ENCODE data around the gene ANO7.
"Not testable (repeated sequence)": the region's sequence is repeated elsewhere in the genome, so short reads cannot be mapped to it uniquely, and the experiment has no call there.

The ANO7 gene

DNA sequence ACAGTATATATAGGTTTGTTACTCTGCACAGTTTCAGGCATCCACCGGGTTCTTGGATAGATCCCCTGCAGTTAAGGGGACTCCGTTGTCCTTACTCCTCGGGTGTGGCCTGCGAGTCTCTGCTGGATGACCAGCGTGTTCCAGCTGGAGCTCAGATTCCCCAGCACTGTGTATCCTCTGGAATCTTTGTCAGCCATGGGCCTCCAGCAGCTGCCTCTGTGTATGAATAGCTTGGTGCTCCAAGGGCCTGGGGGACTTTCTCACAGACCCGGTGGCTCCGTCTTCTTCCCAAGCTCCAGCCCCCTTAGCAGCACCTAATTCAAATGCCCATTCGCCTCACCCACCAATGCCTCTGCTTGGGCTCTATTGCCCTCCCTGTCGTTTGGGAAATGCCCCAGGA lies 6.3 kb downstream of the ANO7 start:
- no peak for DNase-seq

DNA sequence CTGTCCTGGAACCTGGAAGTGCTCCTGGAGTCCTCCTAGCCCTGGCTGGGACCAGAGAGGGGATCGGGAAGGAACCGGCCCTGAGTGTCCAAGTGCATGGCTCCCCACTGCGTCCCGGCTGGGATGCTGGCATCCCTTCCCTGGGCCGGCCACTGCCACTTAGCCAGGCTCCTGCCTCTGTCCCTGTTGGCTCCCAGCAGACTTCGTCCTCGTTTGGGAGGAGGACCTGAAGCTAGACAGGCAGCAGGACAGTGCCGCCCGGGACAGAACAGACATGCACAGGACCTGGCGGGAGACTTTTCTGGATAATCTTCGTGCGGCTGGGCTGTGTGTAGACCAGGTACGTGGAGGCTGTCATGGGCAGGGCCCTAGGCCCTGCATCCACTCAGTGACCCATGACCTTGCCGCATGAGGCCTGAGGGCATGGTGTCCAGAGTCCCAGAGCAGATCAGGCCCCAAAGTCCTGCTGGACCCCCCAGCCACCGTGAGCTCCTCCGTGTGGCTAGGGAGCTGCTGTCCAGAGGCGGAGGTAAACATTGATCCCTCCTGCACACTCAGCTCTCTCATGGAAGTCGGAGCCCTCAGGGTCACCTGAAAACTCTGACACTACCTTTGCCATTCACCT lies 7.1 kb downstream of the ANO7 start:
- DNase-seq: no peak

GRCh38 chr2:241197246-241197645 lies 8.8 kb downstream of the ANO7 start:
- not testable (repeated sequence) for DNase-seq

DNA sequence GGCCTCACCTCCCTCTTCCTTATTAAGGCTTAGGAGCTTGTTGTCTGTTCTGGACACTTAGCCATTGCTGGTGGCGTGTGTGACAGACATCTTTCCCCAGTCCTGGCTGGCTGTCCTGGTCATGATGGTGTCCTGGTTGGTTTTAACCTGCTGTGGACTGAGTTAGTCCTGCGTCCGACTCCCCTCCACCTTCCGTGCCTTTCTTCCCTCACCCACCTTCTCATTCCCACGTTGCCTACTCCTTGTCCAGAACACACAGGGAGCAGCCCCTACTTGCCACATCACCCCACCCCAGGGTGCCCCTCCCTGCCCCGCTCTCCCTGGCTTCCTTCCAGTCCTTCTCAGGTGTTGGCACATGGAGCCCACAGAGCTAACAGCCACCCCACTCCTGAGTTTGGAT lies 9.5 kb downstream of the ANO7 start:
- DNase-seq: no peak

GRCh38 chr2:241198381-241199279 lies 10.2 kb downstream of the ANO7 start:
- no peak for DNase-seq

DNA sequence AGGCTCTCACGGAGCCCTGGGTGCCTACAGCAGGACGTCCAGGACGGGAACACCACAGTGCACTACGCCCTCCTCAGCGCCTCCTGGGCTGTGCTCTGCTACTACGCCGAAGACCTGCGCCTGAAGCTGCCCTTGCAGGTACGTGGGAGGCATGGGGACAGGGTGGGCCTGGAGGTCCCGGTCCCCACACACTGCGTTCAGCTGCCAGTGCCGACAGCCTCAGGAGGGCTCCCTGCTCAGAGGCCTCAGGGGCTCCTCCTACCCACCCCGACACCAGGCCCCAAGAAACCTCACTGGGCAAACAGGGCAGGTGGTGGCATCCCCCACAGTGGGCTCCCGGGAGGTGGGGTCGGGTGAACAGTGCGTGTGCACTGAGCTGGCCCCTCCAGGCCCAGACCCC lies 10.8 kb downstream of the ANO7 start:
- no peak for DNase-seq

DNA sequence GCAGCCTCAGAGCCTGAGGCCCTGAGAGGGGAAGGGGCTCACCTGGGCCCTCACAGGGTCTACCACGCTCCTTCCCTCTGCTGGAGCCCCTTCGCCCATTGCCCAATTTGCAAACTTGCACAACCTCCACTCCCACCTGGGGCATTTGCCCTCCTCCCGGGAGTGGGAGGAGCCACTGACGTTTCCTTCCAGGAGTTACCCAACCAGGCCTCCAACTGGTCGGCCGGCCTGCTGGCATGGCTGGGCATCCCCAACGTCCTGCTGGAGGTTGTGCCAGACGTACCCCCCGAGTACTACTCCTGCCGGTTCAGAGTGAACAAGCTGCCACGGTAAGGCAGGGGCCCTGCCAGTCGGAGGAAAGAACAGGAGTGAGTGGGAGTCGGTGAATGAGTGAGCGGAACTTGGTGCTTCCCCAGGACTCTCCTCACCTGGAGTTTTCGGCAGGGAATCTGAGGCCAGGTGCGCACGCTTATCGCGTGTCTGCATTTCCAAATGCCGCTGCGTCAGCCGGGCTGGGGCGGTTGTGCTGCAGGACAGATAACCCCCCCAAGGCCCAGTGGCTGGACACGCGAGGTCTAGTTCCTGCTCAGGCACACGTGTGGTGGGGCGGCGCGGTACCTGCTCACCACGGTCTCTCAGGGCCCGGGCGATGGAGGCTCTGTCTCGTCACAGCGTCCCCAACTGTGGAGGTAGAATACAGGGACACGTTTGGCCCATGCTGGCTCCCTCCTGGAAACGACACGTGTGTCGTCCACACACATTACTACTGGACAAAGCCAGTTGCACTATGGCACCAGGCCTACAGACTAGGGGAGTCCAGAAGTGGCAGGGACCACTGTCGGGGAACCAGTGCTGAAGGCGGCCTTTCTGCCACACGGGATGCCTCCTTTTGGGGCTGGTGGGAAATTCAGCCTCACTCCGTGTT lies 11.7 kb downstream of the ANO7 start:
- no peak for DNase-seq

DNA sequence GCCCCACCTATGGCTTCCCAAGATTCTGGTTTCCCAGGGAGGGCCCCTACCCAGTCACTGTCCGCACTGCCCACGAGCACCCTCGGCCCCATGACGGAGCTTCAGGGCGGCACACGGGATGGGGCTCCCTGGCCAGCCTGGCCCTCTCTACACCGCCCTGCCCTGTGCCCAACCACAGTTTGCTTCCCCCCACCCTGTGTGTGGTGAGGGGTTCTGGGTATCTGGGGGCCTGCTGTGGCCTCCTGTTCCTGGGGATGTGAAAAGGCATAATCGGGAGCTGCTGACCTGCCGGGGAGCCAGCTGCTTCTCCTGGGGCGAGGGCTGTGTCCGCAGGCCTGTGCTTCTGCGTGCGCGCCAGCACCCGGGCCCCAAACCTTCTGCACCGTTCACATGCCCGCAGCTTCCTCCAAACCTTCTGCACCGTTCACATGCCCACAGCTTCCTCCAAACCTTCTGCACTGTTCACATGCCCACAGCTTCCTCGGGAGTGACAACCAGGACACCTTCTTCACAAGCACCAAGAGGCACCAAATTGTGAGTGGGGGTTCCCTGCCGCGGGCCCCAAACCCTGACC lies 12.4 kb downstream of the ANO7 start:
- DNase-seq: no peak

DNA sequence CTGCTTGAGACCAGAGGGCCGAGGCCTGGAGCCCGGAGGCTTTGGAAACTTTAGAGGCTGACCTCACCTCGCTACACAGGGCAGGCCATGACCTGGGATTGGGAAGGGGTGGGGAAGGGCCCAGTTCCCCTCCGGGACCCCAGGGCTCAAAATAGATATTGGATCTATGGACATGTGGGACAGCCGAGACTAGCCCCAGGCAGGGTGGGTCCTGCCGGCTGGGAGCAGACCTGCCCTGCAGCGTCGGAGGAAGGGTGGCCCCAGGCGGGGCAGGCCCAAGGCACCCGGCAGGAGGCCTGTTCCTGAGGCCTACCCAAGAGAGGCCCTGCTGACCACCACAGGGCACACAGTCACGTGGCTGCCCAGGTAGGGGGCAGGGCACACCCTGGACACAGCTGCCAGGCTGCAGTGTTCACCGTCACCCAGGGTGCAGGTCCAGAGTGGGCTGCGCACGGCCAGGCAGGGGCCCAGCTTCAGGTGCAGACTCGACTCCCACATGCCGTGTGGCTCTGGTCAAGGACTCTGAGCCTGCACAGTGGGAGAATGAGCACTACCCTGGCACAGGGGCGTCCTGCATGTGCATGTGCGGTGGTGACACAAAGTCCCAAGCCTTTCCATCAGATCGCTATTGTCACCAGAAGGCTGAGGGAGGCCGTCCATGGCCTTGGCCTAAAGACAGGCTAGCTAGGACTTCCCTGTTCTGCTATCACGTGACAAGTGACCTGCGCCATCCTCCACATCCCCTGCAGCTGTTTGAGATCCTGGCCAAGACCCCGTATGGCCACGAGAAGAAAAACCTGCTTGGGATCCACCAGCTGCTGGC lies 13.2 kb downstream of the ANO7 start:
- DNase-seq: no peak

DNA sequence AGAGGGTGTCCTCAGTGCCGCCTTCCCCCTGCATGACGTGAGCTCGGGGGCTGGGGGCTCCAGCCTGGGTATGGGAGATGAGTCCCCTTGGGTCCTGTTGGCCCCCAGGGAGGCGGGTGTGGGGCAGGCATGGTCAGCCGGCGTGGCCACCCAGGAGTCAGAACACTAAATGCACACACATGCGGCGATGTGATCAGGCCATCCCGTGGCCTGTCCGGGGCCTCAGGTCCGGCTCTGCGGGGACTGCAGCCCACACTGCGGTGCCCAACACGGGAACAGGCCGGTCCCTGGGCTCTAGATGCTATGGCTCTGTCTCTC lies 13.8 kb downstream of the ANO7 start:
- DNase-seq: no peak

- no peak for DNase-seq
These were observed 14.2 kb downstream of the ANO7 start for GRCh38 chr2:241202681-241203080.

GRCh38 chr2:241203218-241204009 lies 14.9 kb downstream of the ANO7 start:
- no peak for DNase-seq

- DNase-seq: no peak
These were observed 15.5 kb downstream of the ANO7 start for GRCh38 chr2:241204010-241204384.

GRCh38 chr2:241204490-241204889 lies 16.0 kb downstream of the ANO7 start:
- DNase-seq: no peak

- DNase-seq: no peak
These were observed 16.6 kb downstream of the ANO7 start for GRCh38 chr2:241205086-241205485.

GRCh38 chr2:241207151-241207550 lies 18.7 kb downstream of the ANO7 start:
- no peak for DNase-seq

- no peak for DNase-seq
These were observed 19.2 kb downstream of the ANO7 start for GRCh38 chr2:241207641-241208040.

- DNase-seq: no peak
These were observed 19.6 kb downstream of the ANO7 start for GRCh38 chr2:241208058-241208457.

DNA sequence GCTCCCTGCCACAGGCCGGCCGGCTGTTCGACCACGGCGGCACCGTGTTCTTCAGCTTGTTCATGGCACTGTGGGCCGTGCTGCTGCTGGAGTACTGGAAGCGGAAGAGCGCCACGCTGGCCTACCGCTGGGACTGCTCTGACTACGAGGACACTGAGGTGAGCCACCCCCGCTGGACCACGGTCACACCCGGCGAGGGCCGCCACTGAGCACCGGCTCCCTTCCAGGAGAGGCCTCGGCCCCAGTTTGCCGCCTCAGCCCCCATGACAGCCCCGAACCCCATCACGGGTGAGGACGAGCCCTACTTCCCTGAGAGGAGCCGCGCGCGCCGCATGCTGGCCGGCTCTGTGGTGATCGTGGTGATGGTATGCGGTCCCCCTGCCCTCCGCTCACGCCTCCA lies 20.8 kb downstream of the ANO7 start:
- DNase-seq: no peak

DNA sequence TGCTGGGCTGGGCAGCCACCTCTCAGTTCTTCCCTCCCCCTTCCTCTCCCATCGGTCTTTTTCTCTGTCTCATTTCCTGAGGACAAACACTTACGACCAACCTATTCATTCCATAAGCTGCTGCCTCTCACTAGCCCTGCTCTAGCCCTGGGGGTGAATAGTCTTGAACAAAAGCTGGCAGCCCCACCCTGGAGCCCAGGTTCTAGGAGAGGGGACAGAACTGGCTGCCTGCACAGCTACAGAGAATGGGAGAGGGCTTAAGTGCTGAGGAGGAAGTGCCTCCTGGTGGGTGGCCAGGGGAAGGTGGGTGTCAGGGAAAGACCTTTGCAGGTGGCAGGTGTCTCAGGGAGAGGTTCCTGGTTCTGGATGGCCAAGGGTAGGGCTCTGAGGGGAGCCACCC lies 22.8 kb downstream of the ANO7 start:
- DNase-seq: no peak

DNA sequence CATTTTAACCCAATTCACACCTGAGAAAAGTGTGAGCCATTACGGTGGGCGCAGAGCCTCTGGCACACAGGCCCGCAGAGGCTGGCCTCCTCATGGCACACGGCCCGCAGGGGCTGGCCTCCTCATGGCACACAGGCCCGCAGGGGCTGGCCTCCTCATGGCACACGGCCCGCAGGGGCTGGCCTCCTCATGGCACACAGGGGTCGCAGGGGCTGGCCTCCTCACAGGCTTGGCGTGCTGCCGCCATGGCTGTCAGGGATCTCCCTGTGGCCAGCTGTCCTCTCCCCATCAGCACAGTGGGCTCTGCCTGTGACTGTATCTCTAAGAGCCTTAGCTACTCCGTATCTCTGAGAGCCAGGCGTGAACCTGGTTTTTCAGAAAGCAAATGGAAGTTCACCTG lies 24.6 kb downstream of the ANO7 start:
- DNase-seq: no peak

- no peak for DNase-seq
These were observed 25.1 kb downstream of the ANO7 start for GRCh38 chr2:241213567-241213966.
